ENCODE results near the gene CTNNA2. TPM values are rescaled to one million over a fixed set of nuclear protein-coding genes. Genes with fewer than 3 reads are reported as not detected.

The CTNNA2 gene
- total RNA-seq, 2 experiments from 2014 or later, result not detected

DNA sequence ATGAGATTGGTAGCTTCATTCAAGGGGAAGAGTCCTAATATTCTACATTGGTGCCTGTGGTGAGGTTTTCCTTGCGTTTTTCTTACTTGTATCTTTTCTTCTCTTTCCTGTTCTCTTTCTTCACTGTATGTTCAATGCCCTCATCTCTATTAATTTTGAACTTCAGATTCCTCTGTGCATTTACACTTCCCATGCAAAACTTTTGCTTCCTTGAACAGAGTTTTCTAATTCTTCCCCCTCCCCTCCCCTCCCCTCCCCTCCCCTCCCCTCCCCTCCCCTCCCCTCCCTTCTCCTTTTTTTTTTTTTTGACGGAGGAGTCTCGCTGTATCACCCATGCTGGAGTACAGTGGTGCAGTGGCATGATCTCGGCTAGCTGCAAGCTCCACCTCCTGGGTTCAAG lies 403.4 kb downstream of the CTNNA2 start:
- no peaks in the 10 kb centered on the region for H3K4me1 Mint-ChIP-seq
- ChIA-PET POLR2A (no interaction called here), CTCF (no interaction called here)
- DNase-seq, result no peak
- H3K27ac Mint-ChIP-seq, result no peak overlapping the region
- no peak overlapping the region for H3K4me3 Mint-ChIP-seq
- no peaks in the 10 kb centered on the region for H3K9me3 Mint-ChIP-seq
- no peaks in the 10 kb centered on the region for H3K27me3 Mint-ChIP-seq
- H3K36me3 Mint-ChIP-seq (ENCODE audit: low read depth), result no peaks in the 10 kb centered on the region

DNA sequence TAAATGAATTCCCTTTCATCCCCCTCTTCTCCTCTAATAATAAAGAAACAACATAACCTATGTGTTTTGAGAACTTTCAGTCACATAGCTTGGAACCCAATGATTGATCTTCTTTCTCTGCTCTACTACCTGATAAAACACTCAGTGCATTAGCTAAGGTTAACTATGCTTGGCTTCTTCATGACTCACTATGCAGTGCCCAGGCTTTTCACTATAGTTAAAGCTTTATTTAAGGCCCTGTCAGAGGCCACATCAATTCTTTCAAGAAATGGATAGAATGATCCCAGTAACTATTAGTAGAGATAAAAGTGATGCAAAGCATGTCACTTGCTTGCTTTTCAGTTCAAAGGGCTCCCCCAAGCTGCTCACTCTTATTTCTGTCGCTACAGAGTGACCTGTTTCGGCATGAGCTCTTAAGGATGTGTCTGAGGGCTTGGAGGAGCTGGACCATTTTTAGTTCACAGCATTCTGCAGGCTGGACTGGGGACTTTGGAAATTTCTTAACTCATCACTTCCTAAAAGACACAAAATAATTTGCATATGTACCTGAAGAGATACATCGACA lies 407.7 kb downstream of the CTNNA2 start:
- ChIA-PET CTCF (no interaction called here), POLR2A (interaction anchor here (0.5 kb wide), 1 partner anchor 14 kb away, joined by 3 read pairs; no protein-coding TSS in a partner anchor)
- Mint-ChIP-seq H3K27ac (no peak overlapping the region), H3K4me1 (no peaks in the 10 kb centered on the region), H3K36me3 (ENCODE audit: low read depth) (no peaks in the 10 kb centered on the region), H3K4me3 (no peak overlapping the region), H3K27me3 (no peaks in the 10 kb centered on the region), H3K9me3 (no peaks in the 10 kb centered on the region)
- DNase-seq, result no peak

GRCh38 chr2:79929624-79930023 lies 416.8 kb downstream of the CTNNA2 start:
- no peaks in the 10 kb centered on the region for H3K9me3 Mint-ChIP-seq
- H3K27me3 Mint-ChIP-seq, result no peaks in the 10 kb centered on the region
- H3K36me3 Mint-ChIP-seq (ENCODE audit: low read depth), result no peaks in the 10 kb centered on the region
- no peak overlapping the region for H3K27ac Mint-ChIP-seq
- ChIA-PET CTCF (no interaction called here), POLR2A (interaction anchor here (0.5 kb wide), 1 partner anchor 229 kb away, joined by 3 read pairs; no protein-coding TSS in a partner anchor)
- no peak overlapping the region for H3K4me3 Mint-ChIP-seq
- no peak for DNase-seq
- H3K4me1 Mint-ChIP-seq, result no peaks in the 10 kb centered on the region

- Mint-ChIP-seq H3K27ac (no peak overlapping the region), H3K9me3 (no peaks in the 10 kb centered on the region), H3K27me3 (no peaks in the 10 kb centered on the region), H3K4me3 (no peak overlapping the region), H3K36me3 (ENCODE audit: low read depth) (no peaks in the 10 kb centered on the region), H3K4me1 (no peaks in the 10 kb centered on the region)
- ChIA-PET POLR2A (no interaction called here), CTCF (no interaction called here)
- DNase-seq, result no peak
Measured at GRCh38 chr2:79935046-79935732, 422.3 kb downstream of the CTNNA2 start.

DNA sequence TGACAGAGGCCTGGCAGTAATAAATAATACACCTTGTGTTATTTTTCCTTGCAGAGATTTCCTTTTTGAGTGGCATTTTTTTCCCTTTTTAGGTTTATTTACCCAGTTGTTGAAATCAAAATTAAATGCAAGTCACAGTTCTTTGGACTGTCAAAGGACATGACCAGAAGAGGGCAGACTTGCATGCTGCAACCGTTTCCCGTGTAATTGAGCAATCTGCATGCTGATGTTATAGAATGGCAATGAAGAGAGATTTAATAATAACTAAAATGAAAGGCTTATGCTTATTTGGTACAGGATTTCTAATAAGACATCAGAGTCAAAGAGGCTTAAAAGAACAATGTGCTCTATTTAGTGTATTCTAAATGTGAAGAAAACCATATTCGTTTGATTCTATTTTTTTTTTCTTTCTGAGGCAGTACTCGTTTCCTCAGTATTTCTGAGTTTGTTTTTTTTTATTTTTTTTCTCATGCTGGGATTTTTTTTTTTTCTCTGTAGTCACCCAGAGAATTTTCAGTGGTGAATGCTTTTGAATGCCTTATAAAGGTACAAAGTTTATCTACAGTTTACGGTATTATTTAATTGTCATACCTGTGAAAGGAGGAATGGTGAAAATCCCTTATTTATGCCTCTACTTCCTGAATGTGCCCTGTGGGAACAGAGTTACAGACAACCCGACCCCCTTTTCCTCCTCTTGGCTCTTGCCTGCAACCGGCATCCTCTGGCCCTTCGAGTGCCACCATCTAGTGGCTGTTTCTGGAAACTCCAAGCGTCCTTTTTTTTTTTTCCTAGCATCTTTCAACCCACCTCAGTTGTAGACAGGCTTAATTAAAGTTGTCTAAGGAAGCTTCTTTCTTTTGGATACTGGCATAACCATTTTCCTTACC lies 423.2 kb downstream of the CTNNA2 start:
- DNase-seq, result peak; percentile 11
- ChIA-PET POLR2A (no interaction called here), CTCF (no interaction called here)
- no peaks in the 10 kb centered on the region for H3K4me1 Mint-ChIP-seq
- no peaks in the 10 kb centered on the region for H3K27me3 Mint-ChIP-seq
- peak overlapping the region; percentile 32 for H3K27ac Mint-ChIP-seq
- no peaks in the 10 kb centered on the region for H3K36me3 Mint-ChIP-seq (ENCODE audit: low read depth)
- no peaks in the 10 kb centered on the region for H3K9me3 Mint-ChIP-seq
- H3K4me3 Mint-ChIP-seq, result no peak overlapping the region

DNA sequence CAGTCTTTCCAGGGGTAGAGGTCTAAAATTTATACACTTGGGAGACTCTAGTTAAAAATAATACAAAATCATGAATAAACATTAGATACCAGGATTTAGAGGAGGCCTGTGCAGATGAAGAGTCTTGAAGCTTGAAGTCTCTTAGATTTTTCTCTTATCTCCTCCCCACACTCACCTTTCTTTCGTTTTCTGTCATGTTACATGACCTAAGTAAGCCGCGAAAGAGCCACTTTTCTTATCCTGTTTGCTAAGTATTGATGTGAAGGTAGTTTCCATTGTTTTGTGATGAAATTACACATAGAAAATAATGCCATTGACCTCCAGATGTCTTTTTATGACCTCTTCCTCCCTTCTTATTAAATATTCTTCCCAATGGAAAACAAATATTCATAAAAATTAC lies 423.9 kb downstream of the CTNNA2 start:
- ChIA-PET CTCF (no interaction called here), POLR2A (no interaction called here)
- no peak for DNase-seq
- Mint-ChIP-seq H3K4me3 (no peak overlapping the region), H3K9me3 (no peaks in the 10 kb centered on the region), H3K36me3 (ENCODE audit: low read depth) (no peaks in the 10 kb centered on the region), H3K27me3 (no peaks in the 10 kb centered on the region), H3K27ac (no peak overlapping the region), H3K4me1 (no peaks in the 10 kb centered on the region)

DNA sequence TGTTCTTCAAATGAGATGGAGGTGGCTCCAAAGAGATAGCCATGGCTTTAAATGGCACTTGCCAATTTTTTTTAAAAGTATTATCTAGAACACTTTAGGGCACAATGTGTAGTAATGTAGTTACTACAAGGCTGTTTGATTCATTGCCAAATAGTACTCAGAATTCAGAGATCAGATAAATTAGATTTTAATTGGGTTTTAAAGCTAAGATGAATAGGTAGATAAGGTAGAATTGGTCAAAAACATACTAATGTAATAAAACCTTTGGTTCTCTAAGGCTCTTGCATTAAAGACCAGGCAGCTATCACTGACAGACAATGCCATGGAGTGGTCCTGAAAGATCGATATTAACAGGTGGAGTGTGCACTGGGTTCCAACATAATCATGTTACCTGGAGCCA lies 425.8 kb downstream of the CTNNA2 start:
- H3K27ac Mint-ChIP-seq, result no peak overlapping the region
- H3K9me3 Mint-ChIP-seq, result no peaks in the 10 kb centered on the region
- H3K27me3 Mint-ChIP-seq, result no peaks in the 10 kb centered on the region
- no peaks in the 10 kb centered on the region for H3K36me3 Mint-ChIP-seq (ENCODE audit: low read depth)
- ChIA-PET CTCF (no interaction called here), POLR2A (no interaction called here)
- no peak for DNase-seq
- H3K4me3 Mint-ChIP-seq, result no peak overlapping the region
- no peaks in the 10 kb centered on the region for H3K4me1 Mint-ChIP-seq

- no peaks in the 10 kb centered on the region for H3K4me1 Mint-ChIP-seq
- no peak for DNase-seq
- H3K9me3 Mint-ChIP-seq, result no peaks in the 10 kb centered on the region
- ChIA-PET CTCF (no interaction called here), POLR2A (no interaction called here)
- no peaks in the 10 kb centered on the region for H3K36me3 Mint-ChIP-seq (ENCODE audit: low read depth)
- no peak overlapping the region for H3K4me3 Mint-ChIP-seq
- no peak overlapping the region for H3K27ac Mint-ChIP-seq
- H3K27me3 Mint-ChIP-seq, result no peaks in the 10 kb centered on the region
Measured at GRCh38 chr2:79940364-79940763, 427.5 kb downstream of the CTNNA2 start.

DNA sequence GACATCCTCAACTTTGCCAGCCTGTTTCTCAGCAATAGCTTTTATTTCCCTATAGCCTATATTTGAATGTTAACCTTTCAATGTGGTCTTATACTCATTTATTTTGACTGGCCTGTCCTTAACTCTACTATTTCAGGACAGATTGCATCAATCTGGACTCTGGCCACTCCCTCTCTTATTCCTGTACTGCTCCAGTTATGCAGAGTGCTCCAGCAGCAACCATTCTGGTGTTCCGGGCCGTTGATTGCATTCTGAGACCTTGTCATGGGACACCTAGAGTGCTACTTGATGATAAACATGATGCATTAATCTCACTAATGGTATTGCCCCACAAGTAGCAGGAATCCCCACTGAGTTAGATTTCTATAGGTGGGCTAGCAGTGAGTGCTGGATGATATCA lies 428.3 kb downstream of the CTNNA2 start:
- no peak for DNase-seq
- Mint-ChIP-seq H3K27me3 (no peaks in the 10 kb centered on the region), H3K4me3 (no peak overlapping the region), H3K4me1 (no peaks in the 10 kb centered on the region), H3K27ac (no peak overlapping the region), H3K36me3 (ENCODE audit: low read depth) (no peaks in the 10 kb centered on the region), H3K9me3 (no peaks in the 10 kb centered on the region)
- ChIA-PET CTCF (no interaction called here), POLR2A (no interaction called here)

- H3K27me3 Mint-ChIP-seq, result no peaks in the 10 kb centered on the region
- no peaks in the 10 kb centered on the region for H3K4me1 Mint-ChIP-seq
- no peak overlapping the region for H3K4me3 Mint-ChIP-seq
- no peak overlapping the region for H3K27ac Mint-ChIP-seq
- POLR2A ChIA-PET, result no interaction called here
- CTCF ChIA-PET, result no interaction called here
- DNase-seq, result no peak
- H3K36me3 Mint-ChIP-seq (ENCODE audit: low read depth), result no peaks in the 10 kb centered on the region
- H3K9me3 Mint-ChIP-seq, result no peaks in the 10 kb centered on the region
Measured at GRCh38 chr2:79944205-79944604, 431.4 kb downstream of the CTNNA2 start.

- Mint-ChIP-seq H3K27ac (no peak overlapping the region), H3K4me1 (no peaks in the 10 kb centered on the region), H3K27me3 (no peaks in the 10 kb centered on the region), H3K4me3 (no peak overlapping the region), H3K36me3 (ENCODE audit: low read depth) (no peaks in the 10 kb centered on the region), H3K9me3 (no peaks in the 10 kb centered on the region)
- CTCF ChIA-PET, result no interaction called here
- no peak for DNase-seq
- POLR2A ChIA-PET, result no interaction called here
Measured at GRCh38 chr2:79945653-79946445, 433.0 kb downstream of the CTNNA2 start.

DNA sequence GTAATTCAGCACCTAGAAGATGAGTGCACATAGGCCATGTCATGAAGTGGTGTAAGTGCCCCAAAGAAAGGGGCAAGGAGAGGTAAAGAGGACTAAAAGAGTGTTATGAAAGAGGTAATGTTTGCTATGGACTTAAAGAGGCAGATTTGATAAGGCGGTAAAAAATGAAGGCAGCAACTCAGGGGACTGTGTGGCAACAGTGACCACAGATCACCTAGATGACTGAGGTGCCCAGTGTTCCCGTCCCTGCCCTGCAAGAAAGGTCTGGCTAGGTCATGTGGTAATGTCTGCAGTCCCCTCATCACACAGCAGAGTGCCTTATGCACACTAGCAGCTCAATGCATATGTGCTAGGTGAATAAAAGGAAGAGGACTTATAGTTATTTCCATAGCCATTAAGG lies 434.9 kb downstream of the CTNNA2 start:
- POLR2A ChIA-PET, result no interaction called here
- Mint-ChIP-seq H3K9me3 (no peaks in the 10 kb centered on the region), H3K36me3 (ENCODE audit: low read depth) (no peaks in the 10 kb centered on the region), H3K27me3 (no peaks in the 10 kb centered on the region), H3K4me1 (no peaks in the 10 kb centered on the region), H3K27ac (no peak overlapping the region), H3K4me3 (no peak overlapping the region)
- CTCF ChIA-PET, result no interaction called here
- no peak for DNase-seq

DNA sequence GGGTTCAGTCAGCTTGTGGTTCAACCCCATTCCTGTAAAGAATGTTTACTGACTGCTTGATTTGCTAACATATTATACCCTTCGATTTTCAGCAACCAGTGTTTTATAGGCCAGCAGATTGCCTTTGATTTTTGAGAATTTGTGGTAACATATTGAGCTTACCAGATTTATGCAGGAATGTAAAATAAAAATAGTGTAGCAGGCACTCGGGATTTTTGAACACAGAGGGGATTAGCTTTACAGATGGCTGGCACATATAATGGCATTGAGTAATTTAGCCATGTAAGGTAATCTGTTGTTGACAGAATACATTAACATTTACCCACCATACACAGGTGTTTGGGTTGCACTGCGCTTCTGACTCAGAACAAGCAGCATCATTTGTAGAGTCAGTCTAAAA lies 437.7 kb downstream of the CTNNA2 start:
- Mint-ChIP-seq H3K36me3 (ENCODE audit: low read depth) (no peaks in the 10 kb centered on the region), H3K27ac (no peak overlapping the region), H3K9me3 (no peaks in the 10 kb centered on the region), H3K4me1 (no peaks in the 10 kb centered on the region), H3K4me3 (no peak overlapping the region), H3K27me3 (no peaks in the 10 kb centered on the region)
- DNase-seq, result no peak
- ChIA-PET CTCF (no interaction called here), POLR2A (no interaction called here)
